ENCODE data around the gene FAM47E. TPM values are rescaled to one million over a fixed set of nuclear protein-coding genes. Genes with fewer than 3 reads are reported as not detected.

FAM47E gene
- polyA plus RNA-seq, 1 donor from 2014 or later = 3.7 TPM

GRCh38 chr4:76311896-76312331 is 60.4 kb downstream of the FAM47E start:
- no peak overlapping the region for H3K4me3 ChIP-seq (ENCODE audit: low read length)
- no peaks in the 10 kb centered on the region for H3K36me3 ChIP-seq (ENCODE audit: insufficient read depth, low read length)
- H3K27me3 ChIP-seq (ENCODE audit: insufficient read depth, low read depth, low read length) = peaks cover 8% of the 10 kb centered on the region
- no peak overlapping the region for H3K4me2 ChIP-seq (ENCODE audit: low read length)
- H3K79me2 ChIP-seq (replicated peaks; ENCODE audit: insufficient read depth, low read length) = no peaks in the 10 kb centered on the region
- H3K9me2 ChIP-seq (ENCODE audit: insufficient read depth, low read length) = no peaks in the 10 kb centered on the region
- TF ChIP-seq RAD21 (conservative IDR thresholded peaks at IDR 0.05) (no peak), EZH2 (IDR thresholded peaks at IDR 0.05; ENCODE audit: borderline replicate concordance, insufficient read depth, low read length, poor library complexity, severe bottlenecking) (no peak), MXI1 (conservative IDR thresholded peaks at IDR 0.05; ENCODE audit: poor library complexity, severe bottlenecking) (no peak), POLR2AphosphoS5 (IDR thresholded peaks at IDR 0.05) (no peak)
- no peaks in the 10 kb centered on the region for H4K20me1 ChIP-seq (ENCODE audit: insufficient read depth)
- H2AFZ ChIP-seq (ENCODE audit: low read depth, low read length) = no peak overlapping the region
- H3K9ac ChIP-seq (ENCODE audit: low read length) = no peak overlapping the region
- no peaks in the 10 kb centered on the region for H3F3A ChIP-seq (ENCODE audit: insufficient read depth, low read length, poor library complexity, severe bottlenecking)
- H3K27ac ChIP-seq (ENCODE audit: low read length) = no peak overlapping the region
- H3K9me3 ChIP-seq (ENCODE audit: low read length) = peaks cover 5% of the 10 kb centered on the region

GRCh38 chr4:76312457-76312856 is 60.9 kb downstream of the FAM47E start:
- Histone ChIP-seq H3K9ac (ENCODE audit: low read length) (no peak overlapping the region), H3K4me2 (ENCODE audit: low read length) (no peak overlapping the region), H3K36me3 (ENCODE audit: insufficient read depth, low read length) (no peaks in the 10 kb centered on the region), H3K9me3 (ENCODE audit: low read length) (peaks cover 5% of the 10 kb centered on the region), H2AFZ (ENCODE audit: low read depth, low read length) (no peak overlapping the region), H3K27me3 (ENCODE audit: insufficient read depth, low read depth, low read length) (peaks cover 3% of the 10 kb centered on the region), H3F3A (ENCODE audit: insufficient read depth, low read length, poor library complexity, severe bottlenecking) (no peaks in the 10 kb centered on the region), H3K4me3 (ENCODE audit: low read length) (no peak overlapping the region), H3K79me2 (replicated peaks; ENCODE audit: insufficient read depth, low read length) (no peaks in the 10 kb centered on the region), H4K20me1 (ENCODE audit: insufficient read depth) (no peaks in the 10 kb centered on the region), H3K9me2 (ENCODE audit: insufficient read depth, low read length) (no peaks in the 10 kb centered on the region), H3K27ac (ENCODE audit: low read length) (no peak overlapping the region)
- TF ChIP-seq MXI1 (conservative IDR thresholded peaks at IDR 0.05; ENCODE audit: poor library complexity, severe bottlenecking) = no peak
- TF ChIP-seq CTCF (IDR thresholded peaks at IDR 0.05; ENCODE audit: poor library complexity, severe bottlenecking) = no peak
- TF ChIP-seq EP300 (conservative IDR thresholded peaks at IDR 0.05; ENCODE audit: poor library complexity, severe bottlenecking) = no peak
- no peak for TF ChIP-seq RAD21 (conservative IDR thresholded peaks at IDR 0.05)

GRCh38 chr4:76313547-76313946 is 62.0 kb downstream of the FAM47E start:
- no peak overlapping the region for H2AFZ ChIP-seq (ENCODE audit: low read depth, low read length)
- H3K4me2 ChIP-seq (ENCODE audit: low read length) = no peak overlapping the region
- no peak overlapping the region for H3K4me3 ChIP-seq (ENCODE audit: low read length)
- no peaks in the 10 kb centered on the region for H3F3A ChIP-seq (ENCODE audit: insufficient read depth, low read length, poor library complexity, severe bottlenecking)
- no peak for TF ChIP-seq RAD21 (conservative IDR thresholded peaks at IDR 0.05)
- H3K27me3 ChIP-seq (ENCODE audit: insufficient read depth, low read depth, low read length) = no peaks in the 10 kb centered on the region
- no peaks in the 10 kb centered on the region for H3K36me3 ChIP-seq (ENCODE audit: insufficient read depth, low read length)
- no peak overlapping the region for H3K9ac ChIP-seq (ENCODE audit: low read length)
- H4K20me1 ChIP-seq (ENCODE audit: insufficient read depth) = no peaks in the 10 kb centered on the region
- H3K9me2 ChIP-seq (ENCODE audit: insufficient read depth, low read length) = no peaks in the 10 kb centered on the region
- no peak overlapping the region for H3K27ac ChIP-seq (ENCODE audit: low read length)
- peaks cover 5% of the 10 kb centered on the region for H3K9me3 ChIP-seq (ENCODE audit: low read length)
- H3K79me2 ChIP-seq (replicated peaks; ENCODE audit: insufficient read depth, low read length) = no peaks in the 10 kb centered on the region

- H3K36me3 ChIP-seq (ENCODE audit: insufficient read depth, low read length) = no peaks in the 10 kb centered on the region
- peaks cover 12% of the 10 kb centered on the region for H3K9me3 ChIP-seq (ENCODE audit: low read length)
- H3F3A ChIP-seq (ENCODE audit: insufficient read depth, low read length, poor library complexity, severe bottlenecking) = no peaks in the 10 kb centered on the region
- TF ChIP-seq REST (IDR thresholded peaks at IDR 0.05; ENCODE audit: borderline replicate concordance) (no peak), TAF1 (IDR thresholded peaks at IDR 0.05; ENCODE audit: low read depth) (no peak), MXI1 (conservative IDR thresholded peaks at IDR 0.05; ENCODE audit: poor library complexity, severe bottlenecking) (no peak)
- H3K9ac ChIP-seq (ENCODE audit: low read length) = no peak overlapping the region
- no peaks in the 10 kb centered on the region for H3K27me3 ChIP-seq (ENCODE audit: insufficient read depth, low read depth, low read length)
- no peaks in the 10 kb centered on the region for H4K20me1 ChIP-seq (ENCODE audit: insufficient read depth)
- H3K4me2 ChIP-seq (ENCODE audit: low read length) = no peak overlapping the region
- no peaks in the 10 kb centered on the region for H3K79me2 ChIP-seq (replicated peaks; ENCODE audit: insufficient read depth, low read length)
- H3K9me2 ChIP-seq (ENCODE audit: insufficient read depth, low read length) = no peaks in the 10 kb centered on the region
- no peak overlapping the region for H2AFZ ChIP-seq (ENCODE audit: low read depth, low read length)
- H3K27ac ChIP-seq (ENCODE audit: low read length) = no peak overlapping the region
- H3K4me3 ChIP-seq (ENCODE audit: low read length) = no peak overlapping the region
These were observed 63.9 kb downstream of the FAM47E start for GRCh38 chr4:76315267-76315918.

All from neural cell (in vitro differentiated cells).